ENCODE data around the gene SLCO1A2.

GRCh38 chr12:21276826-21277225 lies 57.9 kb downstream of the SLCO1A2 start:
- no peak for TF ChIP-seq EZH2 (IDR thresholded peaks at IDR 0.05; ENCODE audit: borderline replicate concordance, low read depth, low read length, severe bottlenecking)
- TF ChIP-seq CTCF (IDR thresholded peaks at IDR 0.05; ENCODE audit: borderline replicate concordance, extremely low read depth, low read length, poor library complexity, severe bottlenecking) = no peak

Data from DND-41 (cell line).